ENCODE measurements around the gene PLLP. TPM values are rescaled to one million over a fixed set of nuclear protein-coding genes. Genes with fewer than 3 reads are reported as not detected.

The PLLP gene
- polyA plus RNA-seq, 1 experiment, result 0.02 TPM

DNA sequence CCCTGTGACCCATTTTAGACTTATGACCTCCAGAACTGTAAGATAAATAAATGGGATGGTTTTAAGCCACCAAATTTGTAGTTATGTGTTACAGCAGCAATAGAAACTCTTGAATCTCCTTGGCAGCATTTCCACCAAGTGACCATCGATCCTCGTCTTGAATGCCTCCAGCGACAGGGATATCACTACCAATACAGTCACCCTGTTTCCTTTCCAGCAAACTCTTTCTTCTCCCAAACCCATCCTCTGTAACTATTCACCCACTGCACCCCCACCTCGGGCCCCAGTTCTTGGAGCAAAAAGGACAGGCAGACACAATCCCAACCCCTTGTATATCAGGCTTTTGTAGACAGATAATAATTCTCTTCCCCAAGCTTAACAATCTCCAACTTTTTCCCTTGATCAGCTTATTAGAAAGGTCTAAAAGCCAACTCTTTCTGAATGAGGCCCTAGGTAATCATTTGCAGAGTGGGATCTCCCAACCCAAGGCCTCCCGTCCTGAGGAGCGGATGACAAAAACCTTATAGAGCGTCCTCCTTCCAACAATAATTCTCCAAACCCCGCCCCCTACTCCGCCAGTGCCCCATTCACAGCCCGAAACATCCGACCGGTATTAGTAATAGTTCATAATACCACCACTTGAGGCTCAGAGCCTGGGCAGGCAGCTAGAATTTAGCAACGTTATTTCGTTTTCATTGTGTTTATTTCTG lies 14.7 kb upstream of the PLLP start:
- H3K36me3 ChIP-seq (ENCODE audit: control insufficient read depth, insufficient read depth, low read length), result no peaks in the 10 kb centered on the region
- H3K27me3 ChIP-seq (ENCODE audit: control insufficient read depth, insufficient read depth, low read length), result peaks cover 7% of the 10 kb centered on the region
- POLR2A ChIA-PET, result no interaction called here
- CTCF ChIA-PET, result interaction anchor here (0.6 to 17.2 kb wide), 13 partner anchors 10 to 215 kb away, joined by 3 to 461 read pairs (median 5); partner anchors contain the start of genes CIAPIN1 and COQ9
- H3K4me3 ChIP-seq (ENCODE audit: low read depth, low read length), result peak overlapping the region; percentile 41
- TF ChIP-seq, protein P1, sequence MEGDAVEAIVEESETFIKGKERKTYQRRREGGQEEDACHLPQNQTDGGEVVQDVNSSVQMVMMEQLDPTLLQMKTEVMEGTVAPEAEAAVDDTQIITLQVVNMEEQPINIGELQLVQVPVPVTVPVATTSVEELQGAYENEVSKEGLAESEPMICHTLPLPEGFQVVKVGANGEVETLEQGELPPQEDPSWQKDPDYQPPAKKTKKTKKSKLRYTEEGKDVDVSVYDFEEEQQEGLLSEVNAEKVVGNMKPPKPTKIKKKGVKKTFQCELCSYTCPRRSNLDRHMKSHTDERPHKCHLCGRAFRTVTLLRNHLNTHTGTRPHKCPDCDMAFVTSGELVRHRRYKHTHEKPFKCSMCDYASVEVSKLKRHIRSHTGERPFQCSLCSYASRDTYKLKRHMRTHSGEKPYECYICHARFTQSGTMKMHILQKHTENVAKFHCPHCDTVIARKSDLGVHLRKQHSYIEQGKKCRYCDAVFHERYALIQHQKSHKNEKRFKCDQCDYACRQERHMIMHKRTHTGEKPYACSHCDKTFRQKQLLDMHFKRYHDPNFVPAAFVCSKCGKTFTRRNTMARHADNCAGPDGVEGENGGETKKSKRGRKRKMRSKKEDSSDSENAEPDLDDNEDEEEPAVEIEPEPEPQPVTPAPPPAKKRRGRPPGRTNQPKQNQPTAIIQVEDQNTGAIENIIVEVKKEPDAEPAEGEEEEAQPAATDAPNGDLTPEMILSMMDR (IDR thresholded peaks at IDR 0.05; ENCODE audit: insufficient read depth, low read depth, low read length), result peak; percentile 25; the same call in 1 of the 2 replicates
- peak; percentile 17 for DNase-seq (ENCODE audit: low read depth)

DNA sequence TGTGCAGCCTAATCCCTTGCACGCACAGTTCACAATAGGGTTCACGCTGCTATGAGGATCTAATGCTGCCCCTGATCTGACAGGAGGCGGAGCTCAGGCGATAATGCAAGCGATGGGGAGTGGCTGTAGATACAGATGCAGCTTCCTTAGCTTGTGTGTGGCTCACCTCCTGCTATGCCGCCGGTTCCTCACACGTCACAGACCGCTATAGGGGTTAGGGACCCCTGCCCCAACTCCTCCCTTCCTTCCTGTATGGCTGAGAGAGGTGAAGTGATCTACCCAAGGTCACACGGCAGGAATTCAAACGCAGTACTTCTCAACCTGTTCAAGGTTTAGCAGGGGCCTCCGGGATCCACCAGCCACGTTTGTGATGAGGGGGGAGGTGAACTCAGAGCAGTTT lies 13.4 kb upstream of the PLLP start:
- POLR2A ChIA-PET, result no interaction called here
- CTCF ChIA-PET, result interaction anchor here (17.2 kb wide), 1 partner anchor 121 kb away, joined by 461 read pairs; no protein-coding TSS in a partner anchor
- Histone ChIP-seq H3K4me3 (ENCODE audit: low read depth, low read length) (no peak overlapping the region), H3K27me3 (ENCODE audit: control insufficient read depth, insufficient read depth, low read length) (peaks cover 3% of the 10 kb centered on the region), H3K36me3 (ENCODE audit: control insufficient read depth, insufficient read depth, low read length) (no peaks in the 10 kb centered on the region)
- TF ChIP-seq, protein P1 (IDR thresholded peaks at IDR 0.05; ENCODE audit: insufficient read depth, low read depth, low read length), result no peak
- no peak for DNase-seq (ENCODE audit: low read depth)

DNA sequence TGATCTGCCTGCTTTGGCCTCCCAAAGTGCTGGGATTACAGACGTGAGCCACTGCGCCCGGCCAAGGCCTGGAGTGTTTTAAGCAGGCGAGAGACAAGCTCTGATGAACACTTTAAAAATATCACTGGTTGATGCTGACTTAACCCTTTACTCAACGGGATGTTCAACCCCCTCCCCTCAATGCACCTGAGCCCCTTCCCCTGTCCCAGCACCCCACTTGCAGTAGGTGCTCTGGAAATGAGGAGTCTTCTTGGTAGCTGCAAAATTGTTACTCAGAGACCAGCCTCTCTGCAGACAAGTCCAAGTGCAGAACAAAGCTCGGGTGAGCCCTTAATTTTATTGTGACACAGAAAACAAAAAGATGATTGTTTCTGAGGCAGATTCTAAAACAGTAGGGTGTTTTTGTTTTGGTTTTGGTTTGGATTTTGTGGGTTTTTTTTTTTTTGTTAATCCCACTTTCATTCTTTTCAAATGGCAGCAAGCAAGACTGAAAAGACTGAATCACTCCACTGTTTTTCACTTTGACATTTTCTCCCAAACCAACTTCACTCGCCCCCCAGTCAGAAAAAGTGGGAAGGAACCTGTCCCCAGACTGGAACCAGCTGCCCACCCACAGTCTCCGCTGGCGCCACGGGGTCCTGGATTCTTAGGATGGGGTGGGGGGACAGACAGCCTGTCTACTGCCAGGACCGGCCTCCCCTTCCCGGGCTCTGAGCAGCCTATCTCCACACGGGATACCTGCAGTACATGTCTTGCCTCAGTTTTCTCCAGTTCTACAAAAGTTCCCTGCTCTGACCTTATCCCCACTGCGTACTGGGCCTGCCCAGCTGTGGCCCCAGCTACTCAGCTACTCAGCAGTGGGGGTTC lies 5.2 kb upstream of the PLLP start:
- CTCF ChIA-PET, result interaction anchor here (0.9 to 5.3 kb wide), 4 partner anchors 10 to 197 kb away, joined by 3 to 26 read pairs (median 6); partner anchors contain the start of gene CPNE2
- TF ChIP-seq, protein P1 (IDR thresholded peaks at IDR 0.05; ENCODE audit: insufficient read depth, low read depth, low read length), result no peak

DNA sequence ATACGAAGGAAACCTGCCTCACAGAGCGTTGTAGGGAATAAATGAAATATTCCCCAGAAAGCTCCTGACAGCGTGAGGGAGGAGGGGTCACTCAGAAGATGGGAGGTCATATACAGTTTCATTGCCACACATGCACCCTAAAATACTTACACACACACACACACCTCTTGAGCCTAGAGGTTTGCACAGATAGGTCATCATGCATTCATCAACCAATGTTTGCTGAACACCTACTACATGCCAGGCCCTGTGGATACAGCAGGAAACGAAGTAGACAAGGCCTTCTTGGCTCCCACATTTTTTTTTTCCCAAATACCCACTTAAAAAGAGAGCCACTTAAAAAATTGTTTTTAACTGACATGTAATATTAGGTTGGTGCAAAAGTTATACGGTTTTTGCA lies 907 bp upstream of the PLLP start:
- Histone ChIP-seq H3K36me3 (ENCODE audit: control insufficient read depth, insufficient read depth, low read length) (no peaks in the 10 kb centered on the region), H3K27me3 (ENCODE audit: control insufficient read depth, insufficient read depth, low read length) (peaks cover 15% of the 10 kb centered on the region), H3K4me3 (ENCODE audit: low read depth, low read length) (no peak overlapping the region)
- DNase-seq (ENCODE audit: low read depth), result no peak
- ChIA-PET POLR2A (no interaction called here), CTCF (no interaction called here)
- TF ChIP-seq, protein P1 (IDR thresholded peaks at IDR 0.05; ENCODE audit: insufficient read depth, low read depth, low read length), result no peak

More for the DNA sequence above, 5.2 kb upstream of the PLLP start:
- Histone ChIP-seq H3K4me3 (ENCODE audit: low read depth, low read length) (no peak overlapping the region), H3K36me3 (ENCODE audit: control insufficient read depth, insufficient read depth, low read length) (no peaks in the 10 kb centered on the region), H3K27me3 (ENCODE audit: control insufficient read depth, insufficient read depth, low read length) (peaks cover 3% of the 10 kb centered on the region)
- no peak for DNase-seq (ENCODE audit: low read depth)
- POLR2A ChIA-PET, result no interaction called here

DNA sequence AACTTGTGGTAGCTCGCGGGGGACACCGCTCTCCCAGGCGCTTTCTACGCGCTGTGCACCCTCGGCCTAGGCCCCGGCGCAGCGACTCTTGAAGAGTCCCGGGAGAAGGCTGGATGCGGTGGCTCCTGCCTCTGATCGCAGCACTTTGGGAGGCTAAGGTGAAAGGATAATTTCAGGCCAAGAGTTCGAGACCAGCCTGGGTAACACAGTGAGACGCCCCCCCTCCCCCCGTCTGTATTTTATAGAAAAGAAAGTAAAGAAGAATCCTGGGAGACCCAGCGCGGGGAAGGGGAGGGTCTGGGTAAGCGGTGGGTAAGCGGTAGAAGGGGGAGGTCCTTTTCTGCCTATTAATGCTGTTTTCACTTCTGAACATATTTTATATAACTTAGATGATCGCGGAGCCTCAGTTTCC lies 486 bp upstream of the PLLP start:
- Histone ChIP-seq H3K4me3 (ENCODE audit: low read depth, low read length) (peak overlapping the region; percentile 42), H3K36me3 (ENCODE audit: control insufficient read depth, insufficient read depth, low read length) (no peaks in the 10 kb centered on the region), H3K27me3 (ENCODE audit: control insufficient read depth, insufficient read depth, low read length) (peaks cover 17% of the 10 kb centered on the region)
- ChIA-PET CTCF (no interaction called here), POLR2A (no interaction called here)
- DNase-seq (ENCODE audit: low read depth), result no peak
- TF ChIP-seq, protein P1 (IDR thresholded peaks at IDR 0.05; ENCODE audit: insufficient read depth, low read depth, low read length), result no peak

Measured in BJ (cell line).